PC-9 (cell line): ENCODE results near the gene TRH. TPM values are rescaled to one million over a fixed set of nuclear protein-coding genes. Genes with fewer than 3 reads are reported as not detected.

ENCODE experiments used
- Bru-seq: library from RNA; stranded (reverse); fragments of 400-500 nt; gene quantifications from one replicate; lab custom pipeline; 2021; lab: Mats Ljungman, UMichigan
- BruChase-seq, 2 experiments: library from RNA; stranded (reverse); fragments of 400-500 nt; gene quantifications; one replicate each; lab custom pipeline; 2021; lab: Mats Ljungman, UMichigan
- BruUV-seq: library from RNA; stranded (reverse); fragments of 400-500 nt; replicated peaks from 2 replicates; lab custom pipeline; 2021; lab: Mats Ljungman, UMichigan
- CTCF ChIA-PET: fragments of 300-600 bp; sonication (Branson Sonifier 250); formaldehyde crosslinking; loops from one replicate; lab custom pipeline; 2022; ENCODE audit warnings: antibody characterized with exemption; lab: Charles Lee
- POLR2A ChIA-PET: fragments of 300-600 bp; sonication (Branson Sonifier 250); formaldehyde crosslinking; loops from one replicate; lab custom pipeline; 2022; ENCODE audit warnings: antibody characterized with exemption; ENCODE audit not compliant: unreplicated experiment; lab: Charles Lee
- DNase-seq, 2 experiments: peaks; one replicate each; pipeline versions ENCODE4 v3.0.0 to v3.0.0-alpha.2; 2015 to 2022; ENCODE audit warnings: mixed read lengths in 1 of 2
- H2AFZ ChIP-seq: fragments of 200-600 bp; sonication (generic); 2 replicates; pipeline ENCODE4 v1.8.1; 2017; ENCODE audit warnings: antibody characterized with exemption
- H3F3A ChIP-seq: fragments of 200-600 bp; sonication (generic); 2 replicates; pipeline ENCODE4 v1.8.1; 2017; ENCODE audit warnings: antibody characterized with exemption, mild to moderate bottlenecking, low read depth; ENCODE audit not compliant: insufficient read depth
- H3K27ac ChIP-seq: fragments of 200-600 bp; sonication (generic); 2 replicates; pipeline ENCODE4 v1.6.1; 2016; ENCODE audit warnings: mixed run types
- H3K27me3 ChIP-seq: fragments of 200-600 bp; sonication (generic); 2 replicates; pipeline ENCODE4 v1.6.1; 2016; ENCODE audit warnings: low read depth, mixed run types; ENCODE audit not compliant: insufficient read depth
- H3K36me3 ChIP-seq: fragments of 200-600 bp; sonication (generic); 2 replicates; pipeline ENCODE4 v1.6.1; 2016; ENCODE audit warnings: low read depth, mixed run types
- H3K4me1 ChIP-seq: fragments of 200-600 bp; sonication (generic); replicated peaks from 2 replicates; pipeline ENCODE4 v1.6.1; 2016; ENCODE audit warnings: mixed run types; ENCODE audit not compliant: insufficient read depth
- H3K4me2 ChIP-seq: fragments of 200-600 bp; sonication (generic); 2 replicates; pipeline ENCODE4 v1.6.1; 2017; ENCODE audit warnings: mixed run types
- H3K4me3 ChIP-seq: fragments of 200-600 bp; sonication (generic); 2 replicates; pipeline ENCODE4 v1.6.1; 2016; ENCODE audit warnings: mixed run types
- H3K79me2 ChIP-seq: fragments of 200-600 bp; sonication (generic); 2 replicates; pipeline ENCODE4 v1.6.1; 2017; ENCODE audit warnings: low read depth, mixed run types
- H3K9me2 ChIP-seq: fragments of 200-600 bp; sonication (generic); 2 replicates; pipeline ENCODE4 v1.8.1; 2017; ENCODE audit warnings: mild to moderate bottlenecking; ENCODE audit not compliant: insufficient read depth
- H3K9me3 ChIP-seq: fragments of 200-600 bp; sonication (generic); 2 replicates; pipeline ENCODE4 v1.8.1; 2016; ENCODE audit warnings: low read depth; ENCODE audit not compliant: insufficient read depth
- H4K20me1 ChIP-seq: fragments of 200-600 bp; sonication (generic); 2 replicates; pipeline ENCODE4 v1.8.1; 2017; ENCODE audit not compliant: insufficient read depth
- CTCF ChIP-seq: fragments of 200-600 bp; sonication (generic); conservative IDR thresholded peaks from 2 replicates; pipeline ENCODE4 v1.6.1; 2017; ENCODE audit warnings: mixed run types, antibody characterized with exemption, mild to moderate bottlenecking, moderate library complexity
- EZH2 ChIP-seq: fragments of 200-600 bp; sonication (generic); IDR thresholded peaks from 2 replicates; pipeline ENCODE4 v1.8.0; 2017; ENCODE audit warnings: antibody characterized with exemption, low read depth
- intact Hi-C: fragments of 100-400 bp; cut with micrococcal nuclease; formaldehyde crosslinking; loops from one replicate; pipeline ENCODE4 v1.10.0; 2022; ENCODE audit not compliant: unreplicated experiment
- long read RNA-seq: library from polyadenylated mRNA; stranded (forward); transcript quantifications from one replicate; pipeline ENCODE4 v2.0.0, GENCODE V29; 2022
- total RNA-seq: library from RNA; stranded (reverse); gene quantifications from 2 replicates; pipeline ENCODE4 v1.2.3, GENCODE V29; 2021

TRH gene, protein sequence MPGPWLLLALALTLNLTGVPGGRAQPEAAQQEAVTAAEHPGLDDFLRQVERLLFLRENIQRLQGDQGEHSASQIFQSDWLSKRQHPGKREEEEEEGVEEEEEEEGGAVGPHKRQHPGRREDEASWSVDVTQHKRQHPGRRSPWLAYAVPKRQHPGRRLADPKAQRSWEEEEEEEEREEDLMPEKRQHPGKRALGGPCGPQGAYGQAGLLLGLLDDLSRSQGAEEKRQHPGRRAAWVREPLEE
- total RNA-seq (not detected in 2 replicates), Bru-seq, nascent RNA (not detected), BruChase-seq, experiment 1, labeled RNA remaining after a 2-hour chase (not detected), BruChase-seq, experiment 2, labeled RNA remaining after a 6-hour chase (not detected)
- long read RNA-seq: 0 reads

- no peaks in the 10 kb centered on the region for H4K20me1 ChIP-seq
- intact Hi-C loops: no loop called here
- H3K27me3 ChIP-seq: no peaks in the 10 kb centered on the region
- no peaks in the 10 kb centered on the region for H3K36me3 ChIP-seq
- ChIA-PET CTCF (no interaction called here), POLR2A (no interaction called here)
- no peaks in the 10 kb centered on the region for H3K4me1 ChIP-seq
- H3K4me3 ChIP-seq: no peak within 1 kb of the TSS
- H3K79me2 ChIP-seq: no peaks in the 10 kb centered on the region
- DNase-seq: no peak
- no peaks in the 10 kb centered on the region for H3F3A ChIP-seq
- TF ChIP-seq EZH2: no peak
- TF ChIP-seq CTCF: no peak
- no TSS peak for BruUV-seq
- H3K9me3 ChIP-seq: no peaks in the 10 kb centered on the region
- H3K9me2 ChIP-seq: no peaks in the 10 kb centered on the region
- H3K27ac ChIP-seq: no peak within 1 kb of the TSS
- H3K4me2 ChIP-seq: no peak within 1 kb of the TSS
- H2AFZ ChIP-seq: no peak within 1 kb of the TSS
Observed at GRCh38 chr3:129974564-129974832, at the start of gene TRH. TRH (plus strand) TSS chr3:129974720; CDS start chr3:129975817, 1,097 bp downstream.

DNA sequence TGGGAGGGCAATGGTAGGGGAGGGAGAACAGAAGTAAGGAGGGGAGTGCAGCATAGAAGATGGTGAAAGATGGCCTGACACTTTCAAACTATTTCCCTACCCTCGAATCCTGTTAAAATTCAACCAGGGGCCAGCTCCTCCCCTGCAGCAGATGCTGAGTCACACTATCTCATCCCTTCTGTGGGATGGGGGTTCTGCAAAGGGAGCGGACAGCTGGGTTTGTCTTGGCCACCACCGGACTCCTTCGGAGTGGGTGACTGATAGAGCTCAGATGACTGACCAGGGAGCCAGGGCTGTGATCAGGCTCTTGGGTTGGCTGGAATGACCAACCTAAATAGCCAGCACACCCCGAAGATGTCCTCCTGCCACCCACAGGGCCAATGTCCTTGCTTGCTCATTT, 47.4 kb upstream of the TRH start:
- no peak overlapping the region for H3K4me2 ChIP-seq
- CTCF ChIA-PET: no interaction called here
- H3K36me3 ChIP-seq: no peaks in the 10 kb centered on the region
- H3K4me1 ChIP-seq: no peaks in the 10 kb centered on the region
- TF ChIP-seq CTCF: no peak
- no peak for TF ChIP-seq EZH2
- peaks cover 12% of the 10 kb centered on the region for H3K9me3 ChIP-seq
- no peaks in the 10 kb centered on the region for H3K79me2 ChIP-seq
- no peaks in the 10 kb centered on the region for H3F3A ChIP-seq
- H3K27ac ChIP-seq: no peak overlapping the region
- no peak overlapping the region for H2AFZ ChIP-seq
- POLR2A ChIA-PET: no interaction called here
- no peaks in the 10 kb centered on the region for H3K9me2 ChIP-seq
- intact Hi-C loops: no loop called here
- no peaks in the 10 kb centered on the region for H4K20me1 ChIP-seq
- H3K27me3 ChIP-seq: no peaks in the 10 kb centered on the region
- no peak for DNase-seq
- H3K4me3 ChIP-seq: no peak overlapping the region
- BruUV-seq: no TSS peak

DNA sequence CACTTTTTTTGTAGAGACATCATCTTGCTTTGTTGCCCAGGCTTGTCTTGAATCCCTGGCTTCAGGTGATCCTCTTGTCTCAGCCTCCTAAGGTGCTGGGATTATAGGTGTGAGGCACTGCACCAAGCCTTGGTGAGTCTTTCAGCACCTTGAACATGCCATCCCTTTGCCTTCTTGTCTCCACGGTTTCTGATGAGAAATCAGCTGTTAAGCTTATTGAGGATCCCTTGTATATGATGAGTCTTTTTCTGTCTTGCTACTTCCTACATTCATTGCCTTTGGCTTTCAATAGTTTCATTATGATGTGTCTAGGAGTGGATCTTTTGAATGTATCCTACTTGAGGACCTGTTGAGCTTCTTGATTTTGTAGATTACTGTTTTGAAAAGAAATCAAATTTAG, 45.1 kb upstream of the TRH start:
- no TSS peak for BruUV-seq
- H3K9me3 ChIP-seq: peaks cover 12% of the 10 kb centered on the region
- CTCF ChIA-PET: no interaction called here
- no peaks in the 10 kb centered on the region for H4K20me1 ChIP-seq
- H3K27me3 ChIP-seq: no peaks in the 10 kb centered on the region
- TF ChIP-seq EZH2: no peak
- no peak for TF ChIP-seq CTCF
- no peak for DNase-seq
- no peak overlapping the region for H2AFZ ChIP-seq
- no peaks in the 10 kb centered on the region for H3K79me2 ChIP-seq
- H3K4me2 ChIP-seq: no peak overlapping the region
- intact Hi-C loops: no loop called here
- H3K27ac ChIP-seq: no peak overlapping the region
- POLR2A ChIA-PET: interaction anchor here (0.6 kb wide), 1 partner anchor 97 kb away, joined by 11 read pairs; no protein-coding TSS in a partner anchor
- no peak overlapping the region for H3K4me3 ChIP-seq
- H3K36me3 ChIP-seq: no peaks in the 10 kb centered on the region
- no peaks in the 10 kb centered on the region for H3K9me2 ChIP-seq
- no peaks in the 10 kb centered on the region for H3K4me1 ChIP-seq
- no peaks in the 10 kb centered on the region for H3F3A ChIP-seq
